Measurements from ENCODE around the gene BTN1A1.
A peak's percentile ranks its signal among the peaks of the same experiment; 100 is the strongest.

BTN1A1 gene

GRCh38 chr6:26556263-26557070 is 56.4 kb downstream of the BTN1A1 start (continued):
- TF ChIP-seq, protein P1, sequence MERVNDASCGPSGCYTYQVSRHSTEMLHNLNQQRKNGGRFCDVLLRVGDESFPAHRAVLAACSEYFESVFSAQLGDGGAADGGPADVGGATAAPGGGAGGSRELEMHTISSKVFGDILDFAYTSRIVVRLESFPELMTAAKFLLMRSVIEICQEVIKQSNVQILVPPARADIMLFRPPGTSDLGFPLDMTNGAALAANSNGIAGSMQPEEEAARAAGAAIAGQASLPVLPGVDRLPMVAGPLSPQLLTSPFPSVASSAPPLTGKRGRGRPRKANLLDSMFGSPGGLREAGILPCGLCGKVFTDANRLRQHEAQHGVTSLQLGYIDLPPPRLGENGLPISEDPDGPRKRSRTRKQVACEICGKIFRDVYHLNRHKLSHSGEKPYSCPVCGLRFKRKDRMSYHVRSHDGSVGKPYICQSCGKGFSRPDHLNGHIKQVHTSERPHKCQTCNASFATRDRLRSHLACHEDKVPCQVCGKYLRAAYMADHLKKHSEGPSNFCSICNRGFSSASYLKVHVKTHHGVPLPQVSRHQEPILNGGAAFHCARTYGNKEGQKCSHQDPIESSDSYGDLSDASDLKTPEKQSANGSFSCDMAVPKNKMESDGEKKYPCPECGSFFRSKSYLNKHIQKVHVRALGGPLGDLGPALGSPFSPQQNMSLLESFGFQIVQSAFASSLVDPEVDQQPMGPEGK (tag by site-specific recombination; IDR thresholded peaks at IDR 0.05), result 0 out of 2 replicates have a peak, but pooled peaks have one; percentile 23
- TF ChIP-seq ZNF580 (tag by site-specific recombination; IDR thresholded peaks at IDR 0.05) (peak; percentile 70; the same call in 1 of the 2 replicates), YY2 (tag by site-specific recombination; IDR thresholded peaks at IDR 0.05) (no peak), SALL2 (tag by site-specific recombination; IDR thresholded peaks at IDR 0.05; ENCODE audit: borderline replicate concordance) (no peak), ZNF324 (tag by site-specific recombination; IDR thresholded peaks at IDR 0.05) (no peak), ZNF555 (tag by site-specific recombination; conservative IDR thresholded peaks at IDR 0.05) (no peak), ZBTB8A (tag by site-specific recombination; IDR thresholded peaks at IDR 0.05) (peak; percentile 94), IKZF3 (tag by site-specific recombination; IDR thresholded peaks at IDR 0.05) (peak; percentile 99), ZNF514 (tag by site-specific recombination; IDR thresholded peaks at IDR 0.05) (no peak), SETDB1 (IDR thresholded peaks at IDR 0.05; ENCODE audit: insufficient read length, low read length) (no peak), FEZF1 (tag by site-specific recombination; IDR thresholded peaks at IDR 0.05) (peak; percentile 41; the same call in 1 of the 2 replicates), ZNF138 (tag by site-specific recombination; IDR thresholded peaks at IDR 0.05; ENCODE audit: borderline replicate concordance) (no peak), ZNF280C (tag by site-specific recombination; IDR thresholded peaks at IDR 0.05) (no peak), TSHZ1 (tag by site-specific recombination; IDR thresholded peaks at IDR 0.05; ENCODE audit: borderline replicate concordance) (0 out of 2 replicates have a peak, but pooled peaks have one; percentile 54), ZSCAN16 (tag by site-specific recombination; IDR thresholded peaks at IDR 0.05) (no peak), ZNF169 (tag by site-specific recombination; IDR thresholded peaks at IDR 0.05) (no peak), KLF7 (tag by site-specific recombination; IDR thresholded peaks at IDR 0.05; ENCODE audit: borderline replicate concordance) (no peak), GLIS2 (tag by site-specific recombination; IDR thresholded peaks at IDR 0.05) (no peak), PRDM1 (tag by site-specific recombination; IDR thresholded peaks at IDR 0.05) (peak; percentile 87), ZNF544 (tag by site-specific recombination; IDR thresholded peaks at IDR 0.05) (no peak), ZBTB49 (tag by site-specific recombination; IDR thresholded peaks at IDR 0.05; ENCODE audit: low read depth) (no peak), ZNF416 (tag by site-specific recombination; IDR thresholded peaks at IDR 0.05) (no peak), ZNF341 (tag by site-specific recombination; IDR thresholded peaks at IDR 0.05; ENCODE audit: low read depth) (no peak), ZNF624 (tag by site-specific recombination; IDR thresholded peaks at IDR 0.05) (no peak), ZNF350 (tag by site-specific recombination; IDR thresholded peaks at IDR 0.05) (no peak), ZNF664 (tag by site-specific recombination; IDR thresholded peaks at IDR 0.05) (no peak), ZNF292 (tag by site-specific recombination; IDR thresholded peaks at IDR 0.05; ENCODE audit: borderline replicate concordance, low read depth) (no peak), ZNF670 (tag by site-specific recombination; IDR thresholded peaks at IDR 0.05; ENCODE audit: low read depth) (no peak)
- TF ChIP-seq, protein P2, sequence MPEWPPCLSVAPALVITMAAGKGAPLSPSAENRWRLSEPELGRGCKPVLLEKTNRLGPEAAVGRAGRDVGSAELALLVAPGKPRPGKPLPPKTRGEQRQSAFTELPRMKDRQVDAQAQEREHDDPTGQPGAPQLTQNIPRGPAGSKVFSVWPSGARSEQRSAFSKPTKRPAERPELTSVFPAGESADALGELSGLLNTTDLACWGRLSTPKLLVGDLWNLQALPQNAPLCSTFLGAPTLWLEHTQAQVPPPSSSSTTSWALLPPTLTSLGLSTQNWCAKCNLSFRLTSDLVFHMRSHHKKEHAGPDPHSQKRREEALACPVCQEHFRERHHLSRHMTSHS (tag by site-specific recombination; IDR thresholded peaks at IDR 0.05), result no peak
